Measurements from ENCODE around the gene ARID1B.
A peak's percentile ranks its signal among the peaks of the same experiment; 100 is the strongest.
"Not testable (repeated sequence)": the region's sequence is repeated elsewhere in the genome, so short reads cannot be mapped to it uniquely, and the experiment has no call there.

ARID1B gene

DNA sequence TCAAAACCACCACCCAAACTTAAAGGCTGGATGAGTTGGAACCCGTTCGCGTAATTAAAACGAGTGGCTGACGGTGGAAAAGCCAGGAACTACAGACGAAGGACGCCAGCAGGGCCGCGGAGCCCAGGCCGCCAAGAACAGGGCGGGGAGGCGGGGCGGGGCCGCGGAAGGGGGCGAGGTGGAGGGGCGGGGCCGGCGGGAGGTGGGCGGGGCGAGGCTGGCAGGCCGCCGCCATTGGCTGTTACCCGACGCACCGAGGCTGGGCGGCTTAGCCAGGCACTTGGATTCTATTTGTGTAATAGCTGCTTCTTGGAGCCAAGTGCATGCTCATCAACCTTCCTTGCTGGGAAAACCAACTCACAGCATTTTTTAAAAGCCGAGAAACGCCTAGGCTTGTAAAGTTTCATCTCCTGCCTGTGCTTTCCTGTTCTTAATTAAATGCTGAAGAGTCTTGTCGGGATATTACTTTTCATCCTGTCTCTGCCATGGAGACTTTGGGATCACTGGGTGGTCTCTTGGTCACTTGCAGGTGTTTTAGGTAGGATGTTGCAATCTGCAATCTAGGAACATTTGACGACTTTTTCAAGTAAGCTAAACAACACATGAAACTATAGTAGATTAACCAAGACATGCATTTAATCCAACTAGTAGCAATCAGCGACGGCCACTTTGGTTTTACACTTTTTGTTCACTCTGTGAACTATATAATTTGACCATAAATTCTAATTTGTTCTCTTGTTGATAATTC lies 245.0 kb downstream of the ARID1B start:
- Mint-ChIP-seq H3K27me3 (no peaks in the 10 kb centered on the region), H3K27ac (peak overlapping the region; percentile 99), H3K4me3 (peak overlapping the region; percentile 90), H3K36me3 (ENCODE audit: low read depth) (peaks cover 9% of the 10 kb centered on the region), H3K4me1 (ENCODE audit: low read depth) (peaks cover 59% of the 10 kb centered on the region), H3K9me3 (no peaks in the 10 kb centered on the region)
- DNase-seq: peak; percentile 89

- Mint-ChIP-seq H3K4me3 (no peak overlapping the region), H3K27me3 (no peaks in the 10 kb centered on the region), H3K9me3 (no peaks in the 10 kb centered on the region), H3K4me1 (ENCODE audit: low read depth) (peaks cover 49% of the 10 kb centered on the region), H3K36me3 (ENCODE audit: low read depth) (peaks cover 9% of the 10 kb centered on the region), H3K27ac (no peak overlapping the region)
- no peak for DNase-seq
These were observed 246.8 kb downstream of the ARID1B start for GRCh38 chr6:157023958-157024357.

DNA sequence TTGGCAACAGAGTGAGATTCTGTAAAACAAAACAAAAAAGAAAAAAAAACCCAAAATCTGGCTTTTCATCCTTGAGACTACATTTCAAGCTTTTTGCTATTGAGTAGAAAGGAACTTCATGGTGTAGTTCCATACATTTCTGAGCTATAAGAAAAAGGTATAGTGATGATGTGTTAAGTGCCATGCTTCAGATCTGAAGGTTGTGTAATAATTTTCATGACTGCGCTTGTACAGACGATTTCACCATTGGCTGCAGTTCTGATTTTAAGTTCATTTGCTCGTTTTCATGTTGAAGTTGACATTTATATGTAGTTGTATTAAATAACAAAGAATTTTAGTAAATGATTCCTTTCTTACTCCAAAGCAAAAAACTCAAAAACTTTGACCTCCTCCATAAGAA lies 247.6 kb downstream of the ARID1B start:
- H3K27me3 Mint-ChIP-seq: no peaks in the 10 kb centered on the region
- H3K4me3 Mint-ChIP-seq: no peak overlapping the region
- peaks cover 45% of the 10 kb centered on the region for H3K4me1 Mint-ChIP-seq (ENCODE audit: low read depth)
- DNase-seq: no peak
- no peaks in the 10 kb centered on the region for H3K9me3 Mint-ChIP-seq
- peaks cover 9% of the 10 kb centered on the region for H3K36me3 Mint-ChIP-seq (ENCODE audit: low read depth)
- no peak overlapping the region for H3K27ac Mint-ChIP-seq

DNA sequence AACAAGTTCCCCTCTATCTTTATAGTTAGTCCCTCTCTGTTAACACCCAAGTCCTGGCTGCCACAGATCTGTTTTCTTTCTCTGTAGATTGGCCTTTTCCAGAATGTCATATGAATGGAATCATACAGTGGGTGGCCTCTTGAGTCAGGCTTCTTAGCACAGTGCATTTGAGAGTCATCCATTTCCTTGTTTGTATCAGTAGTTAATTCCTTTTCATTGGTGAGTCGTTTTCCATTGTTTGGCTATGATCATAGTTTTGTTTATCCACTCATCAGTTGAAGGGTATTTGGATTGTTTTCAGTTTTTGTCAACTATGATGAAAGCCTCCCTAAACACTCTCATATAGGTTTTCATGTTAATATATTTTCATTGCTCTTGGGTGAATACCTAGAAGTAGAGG lies 248.3 kb downstream of the ARID1B start:
- no peak overlapping the region for H3K4me3 Mint-ChIP-seq
- H3K27me3 Mint-ChIP-seq: no peaks in the 10 kb centered on the region
- DNase-seq: no peak
- no peaks in the 10 kb centered on the region for H3K9me3 Mint-ChIP-seq
- H3K4me1 Mint-ChIP-seq (ENCODE audit: low read depth): peaks cover 45% of the 10 kb centered on the region
- H3K27ac Mint-ChIP-seq: no peak overlapping the region
- peaks cover 9% of the 10 kb centered on the region for H3K36me3 Mint-ChIP-seq (ENCODE audit: low read depth)

- no peak for DNase-seq
- Mint-ChIP-seq H3K4me3 (no peak overlapping the region), H3K9me3 (no peaks in the 10 kb centered on the region), H3K27ac (no peak overlapping the region), H3K36me3 (ENCODE audit: low read depth) (peaks cover 3% of the 10 kb centered on the region), H3K4me1 (ENCODE audit: low read depth) (peaks cover 52% of the 10 kb centered on the region), H3K27me3 (no peaks in the 10 kb centered on the region)
These were observed 253.0 kb downstream of the ARID1B start for GRCh38 chr6:157029980-157030690.

DNA sequence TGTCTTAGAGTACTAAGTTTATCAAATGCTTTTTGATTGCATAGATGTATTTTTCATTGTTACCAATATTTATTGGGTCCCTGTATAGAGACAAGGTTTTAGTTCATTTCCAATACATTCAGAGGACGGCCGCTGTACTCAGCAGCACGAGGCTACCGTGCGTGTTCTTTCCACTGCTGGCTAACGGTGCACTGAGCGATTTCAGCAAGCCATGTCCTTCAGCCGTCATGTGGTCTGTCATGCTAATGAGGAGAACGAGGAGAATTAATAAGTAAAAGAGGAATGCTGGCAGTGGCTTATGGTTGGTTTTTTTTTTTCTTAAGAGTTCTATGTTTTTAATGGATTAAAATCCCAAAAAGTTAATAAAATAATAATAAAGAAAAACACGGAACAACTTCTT lies 253.6 kb downstream of the ARID1B start:
- no peaks in the 10 kb centered on the region for H3K27me3 Mint-ChIP-seq
- no peak overlapping the region for H3K27ac Mint-ChIP-seq
- H3K4me1 Mint-ChIP-seq (ENCODE audit: low read depth): peaks cover 46% of the 10 kb centered on the region
- H3K4me3 Mint-ChIP-seq: no peak overlapping the region
- no peaks in the 10 kb centered on the region for H3K36me3 Mint-ChIP-seq (ENCODE audit: low read depth)
- DNase-seq: no peak
- no peaks in the 10 kb centered on the region for H3K9me3 Mint-ChIP-seq

DNA sequence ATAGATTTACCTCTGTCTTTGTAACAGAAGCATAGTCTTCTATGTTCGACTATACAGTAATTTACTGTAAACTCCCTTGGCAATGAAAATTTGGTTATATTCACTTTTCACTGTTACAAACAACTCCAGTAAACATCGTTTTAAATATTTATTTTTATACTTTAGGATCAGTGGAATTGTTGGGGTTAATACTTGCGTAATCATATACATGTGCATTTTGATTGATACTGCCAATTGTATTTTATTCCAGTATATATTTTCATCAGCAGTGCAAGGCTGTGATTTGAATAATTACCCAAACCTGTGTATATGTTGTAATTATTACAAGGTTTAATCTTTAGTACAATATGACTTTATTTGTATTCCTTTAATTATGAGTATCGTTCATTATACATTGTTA lies 255.7 kb downstream of the ARID1B start:
- Mint-ChIP-seq H3K4me1 (ENCODE audit: low read depth) (peaks cover 38% of the 10 kb centered on the region), H3K27me3 (no peaks in the 10 kb centered on the region), H3K36me3 (ENCODE audit: low read depth) (no peaks in the 10 kb centered on the region), H3K4me3 (peak overlapping the region; percentile 82), H3K9me3 (no peaks in the 10 kb centered on the region), H3K27ac (no peak overlapping the region)
- DNase-seq: no peak

- Mint-ChIP-seq H3K9me3 (no peaks in the 10 kb centered on the region), H3K27ac (peak overlapping the region; percentile 93), H3K4me3 (peak overlapping the region; percentile 82), H3K27me3 (no peaks in the 10 kb centered on the region), H3K36me3 (ENCODE audit: low read depth) (no peaks in the 10 kb centered on the region), H3K4me1 (ENCODE audit: low read depth) (peaks cover 38% of the 10 kb centered on the region)
- no peak for DNase-seq
These were observed 256.4 kb downstream of the ARID1B start for GRCh38 chr6:157033428-157034140.

- DNase-seq: no peak
- Mint-ChIP-seq H3K9me3 (no peaks in the 10 kb centered on the region), H3K4me3 (peak overlapping the region; percentile 82), H3K27ac (peak overlapping the region; percentile 74), H3K36me3 (ENCODE audit: low read depth) (no peaks in the 10 kb centered on the region), H3K27me3 (no peaks in the 10 kb centered on the region), H3K4me1 (ENCODE audit: low read depth) (peaks cover 34% of the 10 kb centered on the region)
These were observed 257.5 kb downstream of the ARID1B start for GRCh38 chr6:157034436-157035230.

DNA sequence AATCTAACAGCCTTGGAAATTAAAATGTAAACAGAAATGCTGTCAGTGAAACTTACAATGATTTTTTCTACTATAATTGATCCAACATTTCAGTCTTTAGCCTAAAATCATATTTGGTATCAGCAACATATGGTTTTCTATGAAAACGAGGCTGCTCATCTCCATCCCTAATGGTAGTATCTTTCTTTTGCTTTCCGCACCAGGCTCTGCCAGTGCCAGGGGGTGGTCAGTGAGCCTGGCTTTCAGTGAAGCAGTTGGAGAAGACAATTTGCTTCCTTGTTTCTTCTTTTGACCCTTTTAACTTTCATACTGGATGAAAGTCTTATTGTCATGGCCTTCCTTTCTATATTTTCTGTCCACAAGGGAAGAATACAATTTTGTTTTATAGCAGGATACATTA lies 258.4 kb downstream of the ARID1B start:
- Mint-ChIP-seq H3K27ac (no peak overlapping the region), H3K36me3 (ENCODE audit: low read depth) (no peaks in the 10 kb centered on the region), H3K27me3 (no peaks in the 10 kb centered on the region), H3K4me3 (no peak overlapping the region), H3K9me3 (no peaks in the 10 kb centered on the region), H3K4me1 (ENCODE audit: low read depth) (peaks cover 30% of the 10 kb centered on the region)
- DNase-seq: no peak

- Mint-ChIP-seq H3K9me3 (no peaks in the 10 kb centered on the region), H3K36me3 (ENCODE audit: low read depth) (no peaks in the 10 kb centered on the region), H3K27ac (no peak overlapping the region), H3K4me3 (no peak overlapping the region), H3K4me1 (ENCODE audit: low read depth) (peaks cover 28% of the 10 kb centered on the region), H3K27me3 (no peaks in the 10 kb centered on the region)
- no peak for DNase-seq
These were observed 259.1 kb downstream of the ARID1B start for GRCh38 chr6:157036245-157036711.

- Mint-ChIP-seq H3K4me1 (ENCODE audit: low read depth) (peaks cover 32% of the 10 kb centered on the region), H3K36me3 (ENCODE audit: low read depth) (peaks cover 5% of the 10 kb centered on the region), H3K27ac (no peak overlapping the region), H3K4me3 (no peak overlapping the region), H3K9me3 (no peaks in the 10 kb centered on the region), H3K27me3 (no peaks in the 10 kb centered on the region)
- no peak for DNase-seq
These were observed 260.0 kb downstream of the ARID1B start for GRCh38 chr6:157037165-157037564.

DNA sequence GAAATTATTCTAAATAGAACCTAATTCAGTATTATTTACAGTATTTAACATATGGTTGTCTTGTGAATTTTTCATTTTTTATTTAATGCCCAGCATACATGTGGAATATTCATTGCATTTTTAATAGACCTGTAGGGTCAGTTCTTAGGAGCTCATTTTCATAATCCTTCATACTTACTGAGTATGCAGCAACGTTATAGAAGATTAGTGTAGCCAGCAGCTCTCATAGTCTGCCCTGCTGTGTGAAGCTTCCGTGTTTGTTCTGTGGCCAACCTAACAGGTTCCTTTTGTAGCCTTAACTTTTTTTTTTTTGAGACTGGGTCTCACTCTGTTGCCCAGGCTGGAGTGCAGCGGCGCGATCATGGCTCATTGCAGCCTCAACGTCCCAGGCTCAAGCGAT lies 261.4 kb downstream of the ARID1B start:
- Mint-ChIP-seq H3K4me1 (ENCODE audit: low read depth) (peaks cover 20% of the 10 kb centered on the region), H3K27ac (no peak overlapping the region), H3K27me3 (no peaks in the 10 kb centered on the region), H3K36me3 (ENCODE audit: low read depth) (peaks cover 5% of the 10 kb centered on the region), H3K9me3 (no peaks in the 10 kb centered on the region), H3K4me3 (no peak overlapping the region)
- DNase-seq: no peak

DNA sequence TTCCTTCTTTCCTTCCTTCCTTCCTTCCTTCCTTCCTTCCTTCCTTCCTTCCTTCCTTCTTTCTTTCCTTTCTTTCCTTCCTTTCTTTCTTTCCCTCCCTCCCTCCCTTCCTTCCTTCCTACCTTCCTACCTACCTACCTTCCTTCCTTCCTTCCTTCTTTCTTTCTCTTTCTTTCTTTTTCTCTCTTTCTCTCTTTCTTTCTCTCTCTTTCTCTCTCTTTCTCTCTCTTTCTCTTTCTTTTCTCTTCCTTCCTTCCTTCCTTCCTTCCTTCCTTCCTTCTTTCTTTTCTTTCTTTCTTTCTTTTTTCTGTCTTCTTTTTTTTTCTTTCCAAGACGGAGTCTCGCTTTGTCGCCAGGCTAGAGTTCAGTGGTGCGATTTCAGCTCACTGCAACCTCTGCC lies 262.5 kb downstream of the ARID1B start:
- not testable (repeated sequence) for H3K27ac Mint-ChIP-seq; H3K4me3 Mint-ChIP-seq; DNase-seq; H3K9me3 Mint-ChIP-seq; H3K27me3 Mint-ChIP-seq; H3K36me3 Mint-ChIP-seq (ENCODE audit: low read depth)
- peaks cover 15% of the 10 kb centered on the region for H3K4me1 Mint-ChIP-seq (ENCODE audit: low read depth)

All from activated T-cell treated with anti-CD3 and anti-CD28 coated beads, Interleukin-2, amount 50 U/mL, for 24 hours (primary cell).